Activated CD8-positive, alpha-beta T cell treated with anti-CD3 and anti-CD28 coated beads, Interleukin-2, amount 10 ng/mL, durations not matched to agents 7 days and 5 days (primary cell): ENCODE results near the gene APOE. TPM values are rescaled to one million over a fixed set of nuclear protein-coding genes. Genes with fewer than 3 reads are reported as not detected.
A peak's percentile ranks its signal among the peaks of the same experiment; 100 is the strongest.
"Not testable (repeated sequence)": the region's sequence is repeated elsewhere in the genome, so short reads cannot be mapped to it uniquely, and the experiment has no call there.

ENCODE experiments used
- ATAC-seq: fragments of 150-1000 bp; cut with Tn5 transposase; one replicate; pipeline ENCODE4 v1.10.0; 2021; ENCODE audit warnings: moderate library complexity
- CTCF ChIA-PET: fragments of 350-600 bp; sonication (Branson Sonifier 250); formaldehyde crosslinking; loops from one replicate; lab custom pipeline; 2021; ENCODE audit warnings: antibody characterized with exemption; lab: Charles Lee
- POLR2A ChIA-PET: fragments of 350-600 bp; sonication (Branson Sonifier 250); formaldehyde crosslinking; loops from one replicate; lab custom pipeline; 2021; ENCODE audit warnings: antibody characterized with exemption; lab: Charles Lee
- DNase-seq: peaks from one replicate; pipeline ENCODE4 v3.0.0-alpha.2; 2020
- H3K27ac Mint-ChIP-seq: one replicate; pipeline ENCODE4 v1.8.0; 2021; ENCODE audit warnings: mild to moderate bottlenecking, mixed read lengths
- H3K27me3 Mint-ChIP-seq: one replicate; pipeline ENCODE4 v1.8.0; 2021; ENCODE audit warnings: low read depth, mixed read lengths
- H3K36me3 Mint-ChIP-seq: one replicate; pipeline ENCODE4 v1.8.0; 2021; ENCODE audit warnings: low read depth, mixed read lengths
- H3K4me1 Mint-ChIP-seq: one replicate; pipeline ENCODE4 v1.8.0; 2021; ENCODE audit warnings: low read depth, mixed read lengths
- H3K4me3 Mint-ChIP-seq: one replicate; pipeline ENCODE4 v1.8.0; 2021; ENCODE audit warnings: mild to moderate bottlenecking, mixed read lengths
- H3K9me3 Mint-ChIP-seq: one replicate; pipeline ENCODE4 v1.8.0; 2022; ENCODE audit warnings: mixed read lengths; ENCODE audit not compliant: insufficient read depth
- total RNA-seq, 2 experiments: library from RNA; stranded (reverse); gene quantifications; one replicate each; pipeline ENCODE4 v1.2.3, GENCODE V29; 2021

APOE gene
- total RNA-seq, 2 experiments from 2014 or later: 0.68 to 0.89 TPM

DNA sequence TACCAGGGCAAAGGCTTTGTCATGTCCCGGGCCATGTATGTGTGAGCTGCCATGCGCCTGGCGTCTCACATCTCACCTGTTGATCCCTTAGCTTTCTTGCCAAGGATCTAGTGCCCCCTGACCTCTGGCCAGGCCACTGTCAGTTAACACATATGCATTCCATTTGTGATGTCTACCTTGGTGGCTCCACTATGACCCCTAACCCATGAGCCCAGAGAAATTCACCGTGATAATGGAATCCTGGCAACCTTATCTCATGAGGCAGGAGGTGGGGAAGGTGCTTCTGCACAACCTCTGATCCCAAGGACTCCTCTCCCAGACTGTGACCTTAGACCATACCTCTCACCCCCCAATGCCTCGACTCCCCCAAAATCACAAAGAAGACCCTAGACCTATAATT, 17.3 kb upstream of the APOE start:
- H3K9me3 Mint-ChIP-seq, ATAC-seq, POLR2A ChIA-PET, H3K27me3 Mint-ChIP-seq, H3K4me3 Mint-ChIP-seq, H3K27ac Mint-ChIP-seq, DNase-seq: not testable (repeated sequence)
- Mint-ChIP-seq H3K36me3 (peaks cover 18% of the 10 kb centered on the region), H3K4me1 (peaks cover 26% of the 10 kb centered on the region)
- CTCF ChIA-PET: interaction anchor here (1.3 kb wide), 1 partner anchor 22 kb away, joined by 3 read pairs; no protein-coding TSS in a partner anchor

DNA sequence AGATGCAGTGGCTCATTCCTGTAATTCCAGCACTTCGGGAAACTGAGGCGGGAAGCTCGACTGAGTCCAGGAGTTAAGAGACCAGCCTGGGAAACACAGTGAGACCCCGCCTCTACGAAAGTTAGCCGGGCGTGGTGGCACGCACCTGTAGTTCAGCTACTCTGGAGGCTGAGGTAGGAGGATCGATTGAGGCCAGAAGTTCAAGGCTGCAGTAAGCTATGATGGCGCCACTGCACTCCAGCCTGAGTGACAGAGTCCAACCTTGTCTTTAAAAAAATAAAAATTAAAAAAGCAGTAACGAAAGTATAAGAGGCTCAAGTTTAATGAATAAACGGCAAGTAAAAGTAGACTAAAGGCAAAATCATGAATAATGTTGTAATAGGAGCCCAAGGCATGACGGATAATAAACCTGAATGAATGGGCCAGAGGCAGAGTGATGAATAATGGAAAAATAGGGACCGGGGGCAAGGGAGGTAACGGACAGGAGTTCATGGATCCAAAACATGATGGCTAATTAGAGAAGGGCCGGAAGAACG, 15.7 kb upstream of the APOE start:
- Mint-ChIP-seq H3K36me3 (peaks cover 30% of the 10 kb centered on the region), H3K4me3 (peak overlapping the region; percentile 77), H3K27ac (peak overlapping the region; percentile 97), H3K4me1 (peaks cover 36% of the 10 kb centered on the region), H3K9me3 (no peaks in the 10 kb centered on the region), H3K27me3 (no peaks in the 10 kb centered on the region)
- no peak for DNase-seq
- POLR2A ChIA-PET: interaction anchor here (1.0 to 1.4 kb wide), 4 partner anchors 10 to 149 kb away, joined by 3 to 5 read pairs (median 4); partner anchors contain the start of genes CLASRP and CLPTM1
- ATAC-seq: no peak
- CTCF ChIA-PET: interaction anchor here (1.0 to 1.9 kb wide), 6 partner anchors 14 to 190 kb away, joined by 3 to 7 read pairs (median 4); partner anchors contain the start of gene GEMIN7

- DNase-seq (peak; percentile 100), ATAC-seq (peak; percentile 89)
- Mint-ChIP-seq H3K4me1 (peaks cover 38% of the 10 kb centered on the region), H3K36me3 (peaks cover 35% of the 10 kb centered on the region), H3K9me3 (no peaks in the 10 kb centered on the region), H3K27ac (peak overlapping the region; percentile 97), H3K4me3 (peak overlapping the region; percentile 77), H3K27me3 (no peaks in the 10 kb centered on the region)
- ChIA-PET POLR2A (interaction anchor here (1.0 to 1.4 kb wide), 4 partner anchors 9 to 148 kb away, joined by 3 to 5 read pairs (median 4); partner anchors contain the start of genes CLASRP and CLPTM1), CTCF (interaction anchor here (1.0 to 1.9 kb wide), 6 partner anchors 13 to 189 kb away, joined by 3 to 7 read pairs (median 4); partner anchors contain the start of gene GEMIN7)
Measured at GRCh38 chr19:44890366-44891015, 15.1 kb upstream of the APOE start.

DNA sequence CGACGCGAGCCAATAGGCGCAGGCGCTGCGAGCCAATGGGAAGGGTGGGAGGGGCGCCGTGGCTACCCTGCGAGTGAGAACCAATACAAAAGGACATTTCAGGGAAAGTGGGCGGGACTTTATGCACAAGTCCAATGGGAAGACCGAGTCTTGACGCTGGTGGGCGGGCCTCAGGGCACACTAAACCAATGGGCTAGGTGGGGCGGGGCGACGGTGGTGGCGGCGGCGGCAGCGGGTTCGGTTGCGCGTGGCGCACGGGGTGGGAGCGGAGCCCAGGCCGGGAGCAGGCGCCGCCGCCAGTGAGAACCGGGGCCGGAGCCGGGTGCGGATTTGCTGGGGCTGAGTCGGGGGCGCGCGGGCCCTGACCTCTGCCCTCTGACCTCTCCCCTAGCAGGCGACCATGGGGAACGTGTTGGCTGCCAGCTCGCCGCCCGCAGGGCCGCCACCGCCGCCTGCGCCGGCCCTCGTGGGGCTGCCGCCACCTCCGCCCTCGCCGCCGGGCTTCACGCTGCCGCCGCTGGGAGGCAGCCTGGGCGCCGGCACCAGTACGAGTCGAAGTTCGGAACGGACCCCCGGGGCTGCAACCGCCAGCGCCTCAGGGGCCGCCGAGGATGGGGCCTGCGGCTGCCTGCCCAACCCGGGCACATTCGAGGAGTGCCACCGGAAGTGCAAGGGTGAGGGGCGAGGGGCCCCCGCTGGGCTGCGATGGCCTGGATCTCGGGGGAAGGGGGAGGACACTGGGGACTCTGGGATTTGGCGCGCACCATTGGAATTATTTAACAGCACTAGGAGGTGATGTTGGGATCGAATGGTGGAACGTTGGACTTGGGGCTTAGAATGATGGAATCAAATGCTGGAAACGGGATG, 14.3 kb upstream of the APOE start, which contains the start of gene TOMM40:
TSS of gene TOMM40 (plus strand) at position 239 of the 867 bp plus-strand sequence. CDS start at position 401, 162 bp downstream.
- Mint-ChIP-seq H3K27me3 (no peaks in the 10 kb centered on the region), H3K4me1 (peaks cover 38% of the 10 kb centered on the region), H3K36me3 (peaks cover 40% of the 10 kb centered on the region), H3K27ac (peak within 1 kb of the TSS; percentile 97), H3K4me3 (peak within 1 kb of the TSS; percentile 92), H3K9me3 (no peaks in the 10 kb centered on the region)
- DNase-seq: peak; percentile 41
- ChIA-PET CTCF (interaction anchor here (1.2 to 1.9 kb wide), 5 partner anchors 13 to 188 kb away, joined by 3 to 7 read pairs (median 4); partner anchors contain the start of gene GEMIN7), POLR2A (interaction anchor here (0.6 to 1.4 kb wide), 3 partner anchors 8 to 64 kb away, joined by 3 to 5 read pairs (median 3); partner anchors contain the start of gene CLPTM1)
- ATAC-seq: no peak

DNA sequence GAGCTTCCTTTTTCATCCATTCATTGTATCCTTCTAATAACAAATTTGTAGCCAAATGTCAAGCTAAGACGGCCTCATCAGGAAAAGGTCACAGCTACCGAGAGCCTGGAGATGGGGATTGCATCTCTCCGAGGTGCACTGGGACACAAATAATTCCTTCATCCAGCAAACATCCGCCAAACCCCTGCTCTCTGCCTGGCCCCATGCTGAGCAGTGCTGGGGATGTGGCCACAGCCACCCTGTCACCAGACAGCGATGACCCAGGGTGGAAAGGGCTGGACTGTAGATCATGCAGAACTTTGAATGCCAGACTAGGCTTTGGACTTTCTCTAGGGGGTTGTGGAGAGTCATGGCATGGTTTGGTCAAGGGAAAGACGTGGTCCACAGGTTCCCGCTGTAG, 12.7 kb upstream of the APOE start:
- H3K4me3 Mint-ChIP-seq: peak overlapping the region; percentile 92
- no peaks in the 10 kb centered on the region for H3K27me3 Mint-ChIP-seq
- peaks cover 49% of the 10 kb centered on the region for H3K36me3 Mint-ChIP-seq
- H3K27ac Mint-ChIP-seq: peak overlapping the region; percentile 94
- ChIA-PET CTCF (interaction anchor here (0.7 to 1.6 kb wide), 3 partner anchors 10 to 238 kb away, joined by 3 to 4 read pairs (median 3); no protein-coding TSS in a partner anchor), POLR2A (interaction anchor here (1.2 kb wide), 1 partner anchor 13 kb away, joined by 5 read pairs; the partner anchor contains the start of gene APOE)
- H3K4me1 Mint-ChIP-seq: peaks cover 38% of the 10 kb centered on the region
- no peak for DNase-seq
- no peaks in the 10 kb centered on the region for H3K9me3 Mint-ChIP-seq
- ATAC-seq: no peak

DNA sequence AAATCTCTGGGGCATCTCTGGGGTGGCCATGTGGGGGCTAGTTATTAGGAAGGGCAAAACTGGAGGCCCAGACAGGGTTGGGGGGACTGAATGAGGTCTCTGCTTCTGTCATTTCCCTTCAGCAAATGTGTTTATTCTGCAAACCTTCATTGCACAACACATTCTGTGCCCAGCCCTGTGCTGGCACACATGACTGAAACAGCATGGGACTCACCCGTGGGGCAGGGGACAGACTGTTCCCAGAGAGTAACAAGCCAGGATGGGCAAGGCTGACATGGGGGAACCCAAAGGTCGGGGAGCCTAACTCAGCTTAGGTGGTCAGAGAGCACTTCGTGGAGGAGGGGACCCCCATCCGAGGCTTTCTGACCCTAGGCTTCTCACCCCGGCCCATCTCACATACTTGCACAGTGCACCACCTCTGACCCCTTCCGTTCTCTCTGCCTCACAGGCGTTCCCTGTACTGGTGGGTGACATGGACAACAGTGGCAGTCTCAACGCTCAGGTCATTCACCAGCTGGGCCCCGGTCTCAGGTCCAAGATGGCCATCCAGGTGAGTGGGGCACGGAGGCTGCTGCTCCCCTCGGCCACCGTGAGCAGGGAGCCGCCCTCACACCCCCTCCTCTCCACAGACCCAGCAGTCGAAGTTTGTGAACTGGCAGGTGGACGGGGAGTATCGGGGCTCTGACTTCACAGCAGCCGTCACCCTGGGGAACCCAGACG, 12.1 kb upstream of the APOE start:
- Mint-ChIP-seq H3K4me1 (peaks cover 38% of the 10 kb centered on the region), H3K36me3 (peaks cover 53% of the 10 kb centered on the region), H3K4me3 (peak overlapping the region; percentile 92), H3K27me3 (no peaks in the 10 kb centered on the region), H3K9me3 (no peaks in the 10 kb centered on the region), H3K27ac (peak overlapping the region; percentile 94)
- CTCF ChIA-PET: interaction anchor here (1.6 kb wide), 1 partner anchor 9 kb away, joined by 4 read pairs; no protein-coding TSS in a partner anchor
- ATAC-seq (no peak), DNase-seq (no peak)
- POLR2A ChIA-PET: interaction anchor here (1.2 kb wide), 1 partner anchor 12 kb away, joined by 5 read pairs; the partner anchor contains the start of gene APOE

- DNase-seq (no peak), ATAC-seq (no peak)
- ChIA-PET POLR2A (interaction anchor here (0.7 kb wide), 1 partner anchor 1745 kb away, joined by 3 read pairs; no protein-coding TSS in a partner anchor), CTCF (no interaction called here)
- Mint-ChIP-seq H3K27ac (no peak overlapping the region), H3K4me1 (peaks cover 37% of the 10 kb centered on the region), H3K4me3 (no peak overlapping the region), H3K27me3 (no peaks in the 10 kb centered on the region), H3K9me3 (no peaks in the 10 kb centered on the region), H3K36me3 (peaks cover 53% of the 10 kb centered on the region)
Measured at GRCh38 chr19:44894052-44894400, 11.6 kb upstream of the APOE start.

- Mint-ChIP-seq H3K36me3 (peaks cover 55% of the 10 kb centered on the region), H3K27ac (peak overlapping the region; percentile 39), H3K9me3 (no peaks in the 10 kb centered on the region), H3K4me1 (peaks cover 35% of the 10 kb centered on the region), H3K27me3 (no peaks in the 10 kb centered on the region), H3K4me3 (no peak overlapping the region)
- CTCF ChIA-PET: interaction anchor here (1.6 kb wide), 1 partner anchor 9 kb away, joined by 5 read pairs; no protein-coding TSS in a partner anchor
- POLR2A ChIA-PET: no interaction called here
- DNase-seq (no peak), ATAC-seq (no peak)
Measured at GRCh38 chr19:44894946-44895345, 10.7 kb upstream of the APOE start.

DNA sequence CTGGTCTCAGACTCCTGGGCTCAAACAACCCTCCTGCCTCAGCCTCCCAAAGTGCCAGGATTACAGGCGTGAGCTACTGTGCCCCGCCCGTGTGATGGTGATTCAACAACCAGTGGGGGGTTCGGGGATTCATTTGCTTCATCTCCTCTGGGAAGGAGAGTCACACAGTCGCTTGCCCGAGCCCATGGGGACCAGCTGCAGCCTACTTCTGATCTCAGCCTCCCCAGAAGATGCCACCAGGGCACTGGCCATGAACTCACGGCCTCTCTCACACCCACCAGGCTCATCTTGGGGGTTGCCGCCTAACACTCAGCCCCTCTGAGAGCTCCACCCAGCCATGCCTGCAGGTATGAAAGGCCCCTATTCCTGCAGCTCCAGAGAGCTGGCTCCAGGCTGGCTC, 7.8 kb upstream of the APOE start:
- H3K4me1 Mint-ChIP-seq: peaks cover 17% of the 10 kb centered on the region
- ChIA-PET POLR2A (no interaction called here), CTCF (no interaction called here)
- peaks cover 52% of the 10 kb centered on the region for H3K36me3 Mint-ChIP-seq
- no peak overlapping the region for H3K4me3 Mint-ChIP-seq
- DNase-seq (no peak), ATAC-seq (no peak)
- no peaks in the 10 kb centered on the region for H3K27me3 Mint-ChIP-seq
- H3K27ac Mint-ChIP-seq: no peak overlapping the region
- H3K9me3 Mint-ChIP-seq: no peaks in the 10 kb centered on the region

- ATAC-seq (no peak), DNase-seq (no peak)
- POLR2A ChIA-PET: interaction anchor here (1.4 kb wide), 1 partner anchor 10 kb away, joined by 5 read pairs; the partner anchor contains the start of gene TOMM40
- no peaks in the 10 kb centered on the region for H3K9me3 Mint-ChIP-seq
- H3K27me3 Mint-ChIP-seq: peaks cover 3% of the 10 kb centered on the region
- no peak overlapping the region for H3K27ac Mint-ChIP-seq
- CTCF ChIA-PET: no interaction called here
- peaks cover 38% of the 10 kb centered on the region for H3K36me3 Mint-ChIP-seq
- peaks cover 5% of the 10 kb centered on the region for H3K4me1 Mint-ChIP-seq
- H3K4me3 Mint-ChIP-seq: no peak overlapping the region
Measured at GRCh38 chr19:44900328-44901244, 5.0 kb upstream of the APOE start.
